LNCAP (cell line): Measurements from ENCODE around the gene UBASH3B.

ENCODE experiments used
- TF ChIP-seq, protein P1 (sequence below): fragments of 450-650 bp; IDR thresholded peaks from 2 replicates; pipeline ENCODE4 v1.5.1; 2017; ENCODE audit warnings: mild to moderate bottlenecking

Gene UBASH3B

DNA sequence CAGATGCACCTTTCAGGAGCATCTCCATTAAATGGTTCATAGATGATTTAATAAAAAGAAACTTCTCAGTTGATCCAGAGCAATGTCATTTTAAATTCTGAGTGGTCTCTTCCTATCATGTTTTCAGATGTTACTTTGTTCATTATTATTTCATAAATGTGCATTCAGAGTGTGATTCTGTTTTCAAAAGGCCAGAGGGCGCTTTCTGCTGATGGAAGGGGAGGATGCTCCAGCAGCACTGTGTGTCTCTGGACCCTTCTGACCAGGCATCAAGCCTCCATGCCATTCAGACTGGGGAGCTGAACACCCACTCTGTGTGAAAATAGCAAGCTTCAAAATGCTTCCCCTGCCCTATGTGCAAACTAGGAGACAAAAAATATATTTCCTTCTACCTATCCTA lies 158.9 kb downstream of the UBASH3B start:
- TF ChIP-seq, protein P1, sequence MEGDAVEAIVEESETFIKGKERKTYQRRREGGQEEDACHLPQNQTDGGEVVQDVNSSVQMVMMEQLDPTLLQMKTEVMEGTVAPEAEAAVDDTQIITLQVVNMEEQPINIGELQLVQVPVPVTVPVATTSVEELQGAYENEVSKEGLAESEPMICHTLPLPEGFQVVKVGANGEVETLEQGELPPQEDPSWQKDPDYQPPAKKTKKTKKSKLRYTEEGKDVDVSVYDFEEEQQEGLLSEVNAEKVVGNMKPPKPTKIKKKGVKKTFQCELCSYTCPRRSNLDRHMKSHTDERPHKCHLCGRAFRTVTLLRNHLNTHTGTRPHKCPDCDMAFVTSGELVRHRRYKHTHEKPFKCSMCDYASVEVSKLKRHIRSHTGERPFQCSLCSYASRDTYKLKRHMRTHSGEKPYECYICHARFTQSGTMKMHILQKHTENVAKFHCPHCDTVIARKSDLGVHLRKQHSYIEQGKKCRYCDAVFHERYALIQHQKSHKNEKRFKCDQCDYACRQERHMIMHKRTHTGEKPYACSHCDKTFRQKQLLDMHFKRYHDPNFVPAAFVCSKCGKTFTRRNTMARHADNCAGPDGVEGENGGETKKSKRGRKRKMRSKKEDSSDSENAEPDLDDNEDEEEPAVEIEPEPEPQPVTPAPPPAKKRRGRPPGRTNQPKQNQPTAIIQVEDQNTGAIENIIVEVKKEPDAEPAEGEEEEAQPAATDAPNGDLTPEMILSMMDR = peak; percentile 23; the same call in 1 of the 2 replicates

GRCh38 chr11:122815900-122816299 lies 160.4 kb downstream of the UBASH3B start:
- TF ChIP-seq, protein P1 = no peak

DNA sequence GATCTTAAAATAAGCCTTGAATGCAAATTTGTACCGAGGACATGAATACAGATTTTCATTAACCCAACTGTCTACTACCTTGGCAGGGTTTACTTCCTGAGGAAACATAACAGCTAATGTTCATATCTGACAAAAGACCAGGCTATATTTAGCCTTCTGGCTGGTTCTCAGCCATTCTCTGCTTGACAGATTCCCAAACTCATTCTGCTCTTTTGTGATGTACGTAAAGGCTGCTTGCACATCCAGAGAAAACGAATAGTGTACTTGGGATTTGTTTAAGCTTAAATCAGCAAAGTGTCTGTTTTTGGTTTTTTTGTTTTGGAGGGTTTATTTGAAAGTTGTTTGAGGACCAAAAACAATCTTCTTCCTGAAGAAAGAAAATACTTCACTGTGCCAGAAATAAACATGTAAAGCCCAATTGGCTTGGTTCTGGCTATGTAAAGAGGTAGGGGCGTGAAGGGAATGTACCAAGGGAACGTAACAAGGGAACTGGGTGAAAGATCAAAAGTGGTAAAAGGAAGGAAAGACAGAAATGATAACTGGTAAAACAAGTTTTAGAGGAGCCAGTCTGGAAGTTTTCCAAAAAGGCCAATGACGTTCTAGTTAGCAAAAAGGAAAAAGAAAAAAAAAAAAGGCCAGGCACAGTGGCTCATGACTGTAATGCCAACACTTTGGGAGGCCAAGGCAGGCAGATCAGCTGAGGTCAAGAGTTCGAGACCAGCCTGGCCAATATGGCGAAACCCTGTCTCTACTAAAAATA lies 161.4 kb downstream of the UBASH3B start:
- TF ChIP-seq, protein P1 = no peak

- TF ChIP-seq, protein P1 = no peak
Measured at GRCh38 chr11:122820158-122820557, 164.6 kb downstream of the UBASH3B start.

GRCh38 chr11:122821169-122821568 lies 165.6 kb downstream of the UBASH3B start:
- TF ChIP-seq, protein P1 = no peak

GRCh38 chr11:122822241-122822640 lies 166.7 kb downstream of the UBASH3B start:
- TF ChIP-seq, protein P1 = no peak

DNA sequence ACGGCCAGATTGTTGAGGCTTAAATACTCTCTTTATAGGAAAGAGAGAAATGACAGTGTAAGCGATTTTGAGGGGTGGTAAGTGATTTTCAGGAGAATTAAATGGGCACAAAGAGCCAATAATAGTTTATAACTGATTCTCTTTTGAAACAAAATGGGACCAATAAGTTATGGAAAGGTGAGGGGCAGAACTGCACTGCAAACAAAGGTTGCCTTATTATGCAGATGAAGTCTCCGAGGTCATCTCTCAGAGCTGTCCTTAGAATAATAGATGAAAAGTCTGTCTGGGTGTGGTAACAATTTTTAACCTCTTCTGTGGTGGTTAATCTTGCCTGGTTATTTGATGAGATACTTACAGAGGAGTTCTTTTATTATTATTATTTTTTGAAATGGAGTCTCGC lies 168.0 kb downstream of the UBASH3B start:
- TF ChIP-seq, protein P1 = no peak
